Measurements from ENCODE around the gene CHPF.

DNA sequence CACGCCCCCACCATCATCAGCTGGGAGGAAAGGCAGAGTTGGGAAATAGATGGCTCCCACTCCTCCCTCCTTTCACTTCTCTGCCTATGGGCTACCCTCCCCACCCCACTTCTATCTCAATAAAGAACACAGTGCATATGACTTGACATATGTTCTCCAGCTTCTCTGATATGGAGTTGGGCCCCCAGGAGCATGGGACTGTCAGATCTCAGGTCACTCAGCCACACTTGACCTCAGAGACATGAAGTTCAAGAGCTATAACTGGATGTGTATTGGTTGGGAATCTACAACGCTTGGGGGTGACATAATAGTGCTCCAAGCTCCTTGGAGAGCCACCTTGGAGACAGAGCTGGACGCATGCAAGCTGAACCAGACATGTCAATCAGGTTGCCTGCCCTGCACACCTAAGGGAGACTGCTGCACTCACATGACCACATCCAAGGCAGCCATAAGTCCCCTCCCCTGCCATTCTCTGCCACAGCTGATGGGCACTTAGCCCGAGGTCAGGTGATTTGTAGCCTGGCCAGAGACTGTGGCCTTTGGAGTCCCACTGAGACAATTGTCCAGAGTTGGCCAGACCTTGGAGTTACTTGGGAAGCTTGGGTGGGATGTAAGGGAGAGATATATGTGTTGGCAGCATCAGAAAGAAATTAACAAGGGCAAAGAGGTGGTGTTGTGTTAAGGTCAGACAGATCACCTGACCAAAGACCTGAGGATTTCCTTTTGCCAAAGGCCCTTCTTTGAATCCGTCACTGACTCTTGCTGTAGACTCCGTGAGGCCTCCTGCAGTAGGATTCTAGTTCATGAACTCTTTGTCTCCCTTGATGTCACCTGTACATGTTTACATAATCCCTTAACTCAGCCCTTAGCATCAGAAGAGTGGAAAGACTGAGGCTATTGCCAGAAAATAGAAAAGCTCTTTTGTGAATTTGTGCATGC lies 32.2 kb upstream of the CHPF start:
- TF ChIP-seq GATA2 (IDR thresholded peaks at IDR 0.05; ENCODE audit: low read depth, low read length) (no peak), GATA3 (IDR thresholded peaks at IDR 0.05; ENCODE audit: low read depth, low read length) (no peak)

Data from SH-SY5Y (cell line).